IMR-90 (cell line): ENCODE measurements around the gene UFSP1. TPM values are rescaled to one million over a fixed set of nuclear protein-coding genes. Genes with fewer than 3 reads are reported as not detected.

Experiments
- ATAC-seq: fragments of 200-7000 bp; cut with Tn5 transposase; 2 replicates; pipeline ENCODE4 v1.9.1; 2020; ENCODE audit warnings: low read depth, mild to moderate bottlenecking, moderate library complexity
- BruUV-seq: library from RNA; stranded (reverse); fragments of 400-500 nt; replicated peaks from 2 replicates; lab custom pipeline; 2021; lab: Mats Ljungman, UMichigan
- CTCF ChIA-PET: fragments of 300-600 bp; formaldehyde crosslinking; extraction: SDS; loops from one replicate; lab custom pipeline; 2021; ENCODE audit warnings: antibody characterized with exemption; lab: Yijun Ruan, JAX
- POLR2A ChIA-PET: fragments of 300-600 bp; sonication (Branson Sonifier 250); formaldehyde crosslinking; loops from one replicate; lab custom pipeline; 2022; ENCODE audit warnings: antibody characterized with exemption; ENCODE audit not compliant: unreplicated experiment; lab: Charles Lee
- DNase-seq: peaks from one replicate; pipeline ENCODE4 v3.0.0; 2013
- H2AFZ ChIP-seq: replicated peaks from 2 replicates; pipeline ENCODE3; 2013; ENCODE audit warnings: low read length, mild to moderate bottlenecking; ENCODE audit not compliant: poor library complexity
- H2AK5ac ChIP-seq: 2 replicates; pipeline ENCODE4 v1.6.1; 2013; ENCODE audit warnings: low read depth, low read length, inconsistent platforms
- H2AK9ac ChIP-seq: replicated peaks from 2 replicates; pipeline ENCODE3; 2013; ENCODE audit warnings: mild to moderate bottlenecking, low read depth, low read length, moderate library complexity; ENCODE audit not compliant: poor library complexity
- H2BK120ac ChIP-seq: 2 replicates; pipeline ENCODE4 v1.6.1; 2013; ENCODE audit warnings: low read depth, low read length, inconsistent platforms
- H2BK15ac ChIP-seq: 3 replicates; pipeline ENCODE4 v1.6.1; 2013; ENCODE audit warnings: low read depth, low read length, inconsistent platforms
- H2BK20ac ChIP-seq: 2 replicates; pipeline ENCODE4 v1.6.1; 2013; ENCODE audit warnings: low read depth, mild to moderate bottlenecking, inconsistent platforms, low read length, moderate library complexity
- H2BK5ac ChIP-seq: 2 replicates; pipeline ENCODE4 v1.6.1; 2013; ENCODE audit warnings: mild to moderate bottlenecking, low read depth, low read length, inconsistent platforms; ENCODE audit not compliant: poor library complexity, severe bottlenecking
- H3K14ac ChIP-seq: replicated peaks from 2 replicates; pipeline ENCODE4 v1.6.1; 2013; ENCODE audit warnings: low read depth, low read length, inconsistent platforms
- H3K18ac ChIP-seq: 2 replicates; pipeline ENCODE4 v1.6.1; 2013; ENCODE audit warnings: low read depth, low read length, control low read depth
- H3K23ac ChIP-seq: 2 replicates; pipeline ENCODE4 v1.6.1; 2013; ENCODE audit warnings: low read depth, low read length, inconsistent platforms
- H3K27ac ChIP-seq: 2 replicates; pipeline ENCODE4 v1.5.1; 2013; ENCODE audit warnings: mild to moderate bottlenecking, control low read depth, low read length; ENCODE audit not compliant: insufficient read depth
- H3K27me3 ChIP-seq: 2 replicates; pipeline ENCODE4 v1.6.1; 2013; ENCODE audit warnings: low read length; ENCODE audit not compliant: control insufficient read depth, insufficient read depth
- H3K36me3 ChIP-seq: 2 replicates; pipeline ENCODE4 v1.6.1; 2013; ENCODE audit warnings: low read length, mixed read lengths; ENCODE audit not compliant: control insufficient read depth, insufficient read depth
- H3K4ac ChIP-seq: 2 replicates; pipeline ENCODE4 v1.6.1; 2013; ENCODE audit warnings: low read depth, low read length, inconsistent platforms
- H3K4me1 ChIP-seq: 2 replicates; pipeline ENCODE4 v1.6.1; 2013; ENCODE audit warnings: low read length, mixed read lengths; ENCODE audit not compliant: control insufficient read depth, insufficient read depth
- H3K4me2 ChIP-seq: 2 replicates; pipeline ENCODE4 v1.6.1; 2013; ENCODE audit warnings: low read depth, mild to moderate bottlenecking, control low read depth, low read length, moderate library complexity
- H3K4me3 ChIP-seq: 2 replicates; pipeline ENCODE4 v1.5.1; 2013; ENCODE audit warnings: low read depth, mild to moderate bottlenecking, control low read depth, low read length, moderate library complexity; ENCODE audit not compliant: insufficient read depth
- H3K56ac ChIP-seq: 2 replicates; pipeline ENCODE4 v1.6.1; 2013; ENCODE audit warnings: low read length, inconsistent platforms; ENCODE audit not compliant: insufficient read depth; ENCODE audit errors: extremely low read depth
- H3K79me1 ChIP-seq, 2 experiments: 2 replicates each; pipeline ENCODE4 v1.6.1; 2013; ENCODE audit warnings: low read length in 2 of 2, inconsistent platforms in 1 of 2, low read depth in 1 of 2
- H3K9ac ChIP-seq: 2 replicates; pipeline ENCODE4 v1.6.1; 2013; ENCODE audit warnings: low read depth, low read length, control low read depth
- H3K9me1 ChIP-seq: 2 replicates; pipeline ENCODE4 v1.6.1; 2013; ENCODE audit warnings: low read length, inconsistent platforms; ENCODE audit not compliant: insufficient read depth
- H3K9me3 ChIP-seq: 2 replicates; pipeline ENCODE4 v1.6.1; 2013; ENCODE audit warnings: low read length; ENCODE audit not compliant: control insufficient read depth, insufficient read depth
- H4K20me1 ChIP-seq: 2 replicates; pipeline ENCODE4 v1.6.1; 2013; ENCODE audit warnings: low read length, inconsistent platforms; ENCODE audit not compliant: insufficient read depth
- H4K5ac ChIP-seq: 2 replicates; pipeline ENCODE4 v1.6.1; 2013; ENCODE audit warnings: mild to moderate bottlenecking, low read depth, low read length, control low read depth
- H4K8ac ChIP-seq, 2 experiments: 2 replicates each; pipeline ENCODE4 v1.6.1; 2013; ENCODE audit warnings: low read depth in 2 of 2, low read length in 2 of 2, control low read depth in 1 of 2, inconsistent platforms in 1 of 2
- H4K91ac ChIP-seq: 2 replicates; pipeline ENCODE4 v1.6.1; 2013; ENCODE audit warnings: low read depth, low read length, inconsistent platforms; ENCODE audit not compliant: insufficient read depth
- BHLHE40 ChIP-seq: fragments of 150-350 bp; IDR thresholded peaks from 2 replicates; pipeline ENCODE4 v1.6.1; 2016; ENCODE audit warnings: mild to moderate bottlenecking, low read depth, low read length
- CEBPB ChIP-seq: IDR thresholded peaks from 2 replicates; pipeline ENCODE4 v1.6.1; 2012; ENCODE audit warnings: low read depth, low read length, improper control_type of control experiment
- CHD1 ChIP-seq: IDR thresholded peaks from 2 replicates; pipeline ENCODE4 v1.6.1; 2012; ENCODE audit warnings: low read depth, low read length, improper control_type of control experiment
- FOS ChIP-seq: fragments of 150-350 bp; IDR thresholded peaks from 2 replicates; pipeline ENCODE4 v1.6.1; 2016; ENCODE audit warnings: low read depth, low read length
- MAFK ChIP-seq: IDR thresholded peaks from 2 replicates; pipeline ENCODE4 v1.6.1; 2012; ENCODE audit warnings: low read depth, low read length, improper control_type of control experiment
- MAZ ChIP-seq: IDR thresholded peaks from 2 replicates; pipeline ENCODE4 v1.6.1; 2012; ENCODE audit warnings: low read depth, mild to moderate bottlenecking, low read length, improper control_type of control experiment, moderate library complexity, borderline replicate concordance
- MXI1 ChIP-seq: IDR thresholded peaks from 2 replicates; pipeline ENCODE4 v1.6.1; 2012; ENCODE audit warnings: low read depth, mild to moderate bottlenecking, low read length, moderate library complexity, borderline replicate concordance
- NFE2L2 ChIP-seq: fragments of 150-350 bp; IDR thresholded peaks from 2 replicates; pipeline ENCODE4 v1.6.1; 2016; ENCODE audit warnings: low read depth, mild to moderate bottlenecking, low read length
- POLR2A ChIP-seq: IDR thresholded peaks from 2 replicates; pipeline ENCODE4 v1.6.1; 2012; ENCODE audit warnings: mild to moderate bottlenecking, low read depth, low read length
- RAD21 ChIP-seq: IDR thresholded peaks from 2 replicates; pipeline ENCODE4 v1.6.1; 2012; ENCODE audit warnings: low read length, improper control_type of control experiment
- RCOR1 ChIP-seq: IDR thresholded peaks from 2 replicates; pipeline ENCODE4 v1.6.1; 2012; ENCODE audit warnings: mild to moderate bottlenecking, low read length, improper control_type of control experiment; ENCODE audit not compliant: insufficient replicate concordance
- RFX5 ChIP-seq: IDR thresholded peaks from 2 replicates; pipeline ENCODE4 v1.8.0; 2012; ENCODE audit warnings: low read depth, mild to moderate bottlenecking, low read length, moderate library complexity
- SMC3 ChIP-seq: fragments of 150-350 bp; IDR thresholded peaks from 2 replicates; pipeline ENCODE4 v1.6.1; 2016; ENCODE audit warnings: low read depth, mild to moderate bottlenecking, antibody characterized with exemption, low read length, moderate library complexity
- USF2 ChIP-seq: fragments of 150-350 bp; IDR thresholded peaks from 2 replicates; pipeline ENCODE4 v1.6.1; 2017; ENCODE audit warnings: mild to moderate bottlenecking, antibody characterized with exemption, low read length, low read depth
- WGBS, 2 experiments: methylation state at CpG; one replicate each; pipeline versions ENCODE4 v1.1.5 to v1.1.7; 2013; ENCODE audit warnings: missing lambda C conversion rate in 2 of 2; ENCODE audit not compliant: insufficient read length in 1 of 2; ENCODE audit errors: extremely low coverage in 2 of 2; 5-methylcytosine and 5-hydroxymethylcytosine counted together
- dilution Hi-C: fragments of 300-500 bp; cut with HindIII; formaldehyde crosslinking; loops from one replicate; pipeline ENCODE4 v1.14.3; 2018; ENCODE audit warnings: low sequenced_read_pairs; ENCODE audit not compliant: unreplicated experiment
- in situ Hi-C: fragments of 300-500 bp; cut with MboI; formaldehyde crosslinking; loops from 3 replicates; pipeline ENCODE4 v1.14.3; 2019; ENCODE audit warnings: low sequenced_read_pairs, inconsistent platforms, mixed read lengths
- intact Hi-C: fragments of 100-400 bp; cut with micrococcal nuclease; formaldehyde crosslinking; loops from 2 replicates; pipeline ENCODE4 v1.10.0; 2022
- polyA plus RNA-seq, 3 experiments: library from polyadenylated mRNA; depleted of rRNA; stranded (reverse); fragments of >200 nt; gene quantifications; 2 replicates each; pipeline ENCODE4 v1.2.3, GENCODE V29; 2012; ENCODE audit warnings: low replicate concordance in 1 of 3
- total RNA-seq: library from RNA; depleted of rRNA; stranded (reverse); fragments of >200 nt; gene quantifications from 2 replicates; pipeline ENCODE4 v1.2.3, GENCODE V29; 2012
- TF ChIP-seq, protein P1 (sequence below): conservative IDR thresholded peaks from 2 replicates; pipeline ENCODE4 v1.5.1; 2012; ENCODE audit warnings: mild to moderate bottlenecking, low read depth, low read length, improper control_type of control experiment
- TF ChIP-seq, protein P2 (sequence below): fragments of 150-350 bp; IDR thresholded peaks from 2 replicates; pipeline ENCODE4 v1.6.1; 2016; ENCODE audit warnings: low read depth, mild to moderate bottlenecking, low read length, moderate library complexity, borderline replicate concordance

Gene UFSP1
- total and polyA plus RNA-seq, 2 of the 4 experiments (the other 2 are of a cell fraction) = 0.36 to 1.0 TPM

GRCh38 chr7:100899432-100899831 lies 9.9 kb upstream of the UFSP1 start:
- Histone ChIP-seq H4K5ac (no peak overlapping the region), H3K9ac (no peak overlapping the region), H3K18ac (no peak overlapping the region), H3K4me2 (no peak overlapping the region), H3K4me1 (no peaks in the 10 kb centered on the region; the same call in 1 of the 2 replicates), H3K27ac (no peak overlapping the region), H2BK15ac (no peak overlapping the region), H2BK120ac (no peak overlapping the region), H2AK9ac (no peak overlapping the region), H2AFZ (no peak overlapping the region), H3K56ac (no peak overlapping the region), H4K20me1 (0 out of 2 replicates have a peak, but pooled peaks cover 4% of the 10 kb centered on the region), H4K8ac (no peak overlapping the region), H3K14ac (no peak overlapping the region), H2BK5ac (no peak overlapping the region), H3K4ac (no peak overlapping the region), H4K91ac (no peak overlapping the region), H2AK5ac (no peak overlapping the region), H3K27me3 (peaks cover 44% of the 10 kb centered on the region), H3K23ac (no peak overlapping the region), H3K9me3 (peaks cover 2% of the 10 kb centered on the region; the same call in 1 of the 2 replicates), H3K4me3 (no peak overlapping the region), H3K36me3 (no peaks in the 10 kb centered on the region), H3K79me1 (no peaks in the 10 kb centered on the region), H2BK20ac (no peak overlapping the region), H3K9me1 (no peaks in the 10 kb centered on the region)
- dilution Hi-C loops = no loop called here
- TF ChIP-seq RCOR1 = no peak
- TF ChIP-seq, protein P1, sequence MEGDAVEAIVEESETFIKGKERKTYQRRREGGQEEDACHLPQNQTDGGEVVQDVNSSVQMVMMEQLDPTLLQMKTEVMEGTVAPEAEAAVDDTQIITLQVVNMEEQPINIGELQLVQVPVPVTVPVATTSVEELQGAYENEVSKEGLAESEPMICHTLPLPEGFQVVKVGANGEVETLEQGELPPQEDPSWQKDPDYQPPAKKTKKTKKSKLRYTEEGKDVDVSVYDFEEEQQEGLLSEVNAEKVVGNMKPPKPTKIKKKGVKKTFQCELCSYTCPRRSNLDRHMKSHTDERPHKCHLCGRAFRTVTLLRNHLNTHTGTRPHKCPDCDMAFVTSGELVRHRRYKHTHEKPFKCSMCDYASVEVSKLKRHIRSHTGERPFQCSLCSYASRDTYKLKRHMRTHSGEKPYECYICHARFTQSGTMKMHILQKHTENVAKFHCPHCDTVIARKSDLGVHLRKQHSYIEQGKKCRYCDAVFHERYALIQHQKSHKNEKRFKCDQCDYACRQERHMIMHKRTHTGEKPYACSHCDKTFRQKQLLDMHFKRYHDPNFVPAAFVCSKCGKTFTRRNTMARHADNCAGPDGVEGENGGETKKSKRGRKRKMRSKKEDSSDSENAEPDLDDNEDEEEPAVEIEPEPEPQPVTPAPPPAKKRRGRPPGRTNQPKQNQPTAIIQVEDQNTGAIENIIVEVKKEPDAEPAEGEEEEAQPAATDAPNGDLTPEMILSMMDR = no peak
- TF ChIP-seq SMC3 = no peak
- TF ChIP-seq CEBPB = no peak
- no peak for TF ChIP-seq MAZ
- no peak for TF ChIP-seq CHD1
- TF ChIP-seq BHLHE40 = no peak
- no peak for TF ChIP-seq RAD21
- TF ChIP-seq, protein P2, sequence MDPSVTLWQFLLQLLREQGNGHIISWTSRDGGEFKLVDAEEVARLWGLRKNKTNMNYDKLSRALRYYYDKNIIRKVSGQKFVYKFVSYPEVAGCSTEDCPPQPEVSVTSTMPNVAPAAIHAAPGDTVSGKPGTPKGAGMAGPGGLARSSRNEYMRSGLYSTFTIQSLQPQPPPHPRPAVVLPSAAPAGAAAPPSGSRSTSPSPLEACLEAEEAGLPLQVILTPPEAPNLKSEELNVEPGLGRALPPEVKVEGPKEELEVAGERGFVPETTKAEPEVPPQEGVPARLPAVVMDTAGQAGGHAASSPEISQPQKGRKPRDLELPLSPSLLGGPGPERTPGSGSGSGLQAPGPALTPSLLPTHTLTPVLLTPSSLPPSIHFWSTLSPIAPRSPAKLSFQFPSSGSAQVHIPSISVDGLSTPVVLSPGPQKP = no peak
- TF ChIP-seq NFE2L2 = no peak
- no peak for TF ChIP-seq FOS
- TF ChIP-seq USF2 = no peak
- no peak for TF ChIP-seq MAFK
- no peak for TF ChIP-seq POLR2A
- TF ChIP-seq RFX5 = no peak
- no peak for TF ChIP-seq MXI1
- POLR2A ChIA-PET = interaction anchor here (0.6 kb wide), 1 partner anchor 155 kb away, joined by 3 read pairs; no protein-coding TSS in a partner anchor
- no peak for ATAC-seq
- no TSS peak for BruUV-seq
- WGBS, 2 experiments = no CpG with 5 or more reads among the region's 5 CpGs
- in situ Hi-C loops = loop anchor here (10.0 kb wide), 1 partner anchor 385 kb away; no protein-coding TSS in a partner anchor
- intact Hi-C loops = no loop called here
- no peak for DNase-seq
- CTCF ChIA-PET = no interaction called here
